Neural cell (in vitro differentiated cells): ENCODE data around the gene MT4. TPM values are rescaled to one million over a fixed set of nuclear protein-coding genes. Genes with fewer than 3 reads are reported as not detected.
A peak's percentile ranks its signal among the peaks of the same experiment; 100 is the strongest.

Experiments used
- H2AFZ ChIP-seq: fragments of 200-600, 300-800 bp; sonication (generic), shearing (Covaris generic); 2 replicates; pipeline ENCODE4 v1.6.0; 2014; ENCODE audit warnings: low read depth, mild to moderate bottlenecking, antibody characterized with exemption, low read length, moderate library complexity
- H3F3A ChIP-seq: fragments of 200-600 bp; shearing (Covaris generic); 2 replicates; pipeline ENCODE4 v1.6.1; 2016; ENCODE audit warnings: mild to moderate bottlenecking, moderate library complexity, mixed read lengths, antibody characterized with exemption, low read length; ENCODE audit not compliant: insufficient read depth, poor library complexity, severe bottlenecking
- H3K27ac ChIP-seq: fragments of 200-600, 300-800 bp; sonication (generic), shearing (Covaris generic); 2 replicates; pipeline ENCODE4 v1.5.1; 2014; ENCODE audit warnings: mild to moderate bottlenecking, low read length, moderate library complexity
- H3K27me3 ChIP-seq: fragments of 300-800, 200-600 bp; sonication (generic), shearing (Covaris generic); 2 replicates; pipeline ENCODE4 v1.6.0; 2014; ENCODE audit warnings: mild to moderate bottlenecking, low read depth, low read length, moderate library complexity; ENCODE audit not compliant: insufficient read depth
- H3K36me3 ChIP-seq: fragments of 300-800, 200-600 bp; sonication (generic), shearing (Covaris generic); 2 replicates; pipeline ENCODE4 v1.5.1; 2014; ENCODE audit warnings: mild to moderate bottlenecking, antibody characterized with exemption, low read length, moderate library complexity; ENCODE audit not compliant: insufficient read depth
- H3K4me2 ChIP-seq: fragments of 300-800, 200-600 bp; sonication (generic), shearing (Covaris generic); 2 replicates; pipeline ENCODE4 v1.6.0; 2014; ENCODE audit warnings: mild to moderate bottlenecking, low read length
- H3K4me3 ChIP-seq: fragments of 300-800, 200-600 bp; sonication (generic), shearing (Covaris generic); 2 replicates; pipeline ENCODE4 v1.5.1; 2014; ENCODE audit warnings: mild to moderate bottlenecking, low read length, moderate library complexity
- H3K79me2 ChIP-seq: fragments of 200-600 bp; shearing (Covaris generic); replicated peaks from 2 replicates; pipeline ENCODE4 v1.6.0; 2014; ENCODE audit warnings: mild to moderate bottlenecking, low read length, moderate library complexity; ENCODE audit not compliant: insufficient read depth
- H3K9ac ChIP-seq: fragments of 300-800, 200-600 bp; sonication (generic), shearing (Covaris generic); 2 replicates; pipeline ENCODE4 v1.6.1; 2016; ENCODE audit warnings: mild to moderate bottlenecking, low read length, mixed read lengths
- H3K9me2 ChIP-seq: fragments of 200-600 bp; shearing (Covaris generic); 2 replicates; pipeline ENCODE4 v1.6.1; 2016; ENCODE audit warnings: mild to moderate bottlenecking, low read length, mixed read lengths; ENCODE audit not compliant: insufficient read depth
- H3K9me3 ChIP-seq: fragments of 200-600, 300-800 bp; sonication (generic), shearing (Covaris generic); 2 replicates; pipeline ENCODE4 v1.6.1; 2016; ENCODE audit warnings: mild to moderate bottlenecking, mixed run types, low read length, moderate library complexity, mixed read lengths
- H4K20me1 ChIP-seq: fragments of 200-600 bp; shearing (Covaris generic); 2 replicates; pipeline ENCODE4 v1.6.1; 2016; ENCODE audit warnings: mild to moderate bottlenecking, mixed run types; ENCODE audit not compliant: insufficient read depth
- CTCF ChIP-seq: fragments of 450-650 bp; IDR thresholded peaks from 2 replicates; pipeline ENCODE4 v1.5.1; 2014; ENCODE audit warnings: antibody characterized with exemption, mild to moderate bottlenecking, moderate library complexity; ENCODE audit not compliant: poor library complexity, severe bottlenecking
- EP300 ChIP-seq: fragments of 450-650 bp; conservative IDR thresholded peaks from 2 replicates; pipeline ENCODE4 v1.6.1; 2014; ENCODE audit warnings: antibody characterized with exemption, mild to moderate bottlenecking, moderate library complexity; ENCODE audit not compliant: poor library complexity, severe bottlenecking
- EZH2 ChIP-seq: fragments of 200-600, 300-800 bp; shearing (Covaris generic), sonication (generic); IDR thresholded peaks from 2 replicates; pipeline ENCODE4 v1.6.1; 2014; ENCODE audit warnings: antibody characterized with exemption, low read length, borderline replicate concordance, mild to moderate bottlenecking; ENCODE audit not compliant: insufficient read depth, poor library complexity, severe bottlenecking
- MXI1 ChIP-seq: fragments of 450-650 bp; conservative IDR thresholded peaks from 2 replicates; pipeline ENCODE4 v1.6.1; 2014; ENCODE audit warnings: antibody characterized with exemption, mild to moderate bottlenecking; ENCODE audit not compliant: poor library complexity, severe bottlenecking
- POLR2AphosphoS5 ChIP-seq: IDR thresholded peaks from 2 replicates; pipeline ENCODE4 v1.6.1; 2012
- RAD21 ChIP-seq: fragments of 450-650 bp; conservative IDR thresholded peaks from 2 replicates; pipeline ENCODE4 v1.6.1; 2014; ENCODE audit warnings: antibody characterized with exemption, mild to moderate bottlenecking, moderate library complexity
- REST ChIP-seq: IDR thresholded peaks from 2 replicates; pipeline ENCODE4 v1.6.1; 2012; ENCODE audit warnings: borderline replicate concordance
- SMC3 ChIP-seq: fragments of 450-650 bp; conservative IDR thresholded peaks from 2 replicates; pipeline ENCODE4 v1.6.1; 2014; ENCODE audit warnings: antibody characterized with exemption, mild to moderate bottlenecking, moderate library complexity; ENCODE audit not compliant: poor library complexity
- TAF1 ChIP-seq: IDR thresholded peaks from 2 replicates; pipeline ENCODE4 v1.6.1; 2012; ENCODE audit warnings: low read depth
- polyA plus RNA-seq: library from polyadenylated mRNA; depleted of rRNA; stranded (reverse); fragments of >200 nt; gene quantifications from 2 replicates; pipeline ENCODE4 v1.2.3, GENCODE V29; 2014

Gene MT4
- polyA plus RNA-seq, 1 donor from 2014 or later = not detected

- TF ChIP-seq EP300 (no peak), EZH2 (no peak), RAD21 (no peak), MXI1 (no peak), POLR2AphosphoS5 (no peak), REST (no peak), CTCF (no peak), SMC3 (no peak), TAF1 (no peak)
- no peaks in the 10 kb centered on the region for H3F3A ChIP-seq
- H3K79me2 ChIP-seq = no peaks in the 10 kb centered on the region
- no peaks in the 10 kb centered on the region for H3K36me3 ChIP-seq
- H2AFZ ChIP-seq = no peak overlapping the region
- no peak overlapping the region for H3K9ac ChIP-seq
- H3K4me3 ChIP-seq = no peak overlapping the region
- H3K27me3 ChIP-seq = peaks cover 52% of the 10 kb centered on the region
- no peaks in the 10 kb centered on the region for H4K20me1 ChIP-seq
- H3K27ac ChIP-seq = no peak overlapping the region
- no peak overlapping the region for H3K4me2 ChIP-seq
- H3K9me3 ChIP-seq = no peaks in the 10 kb centered on the region
- no peaks in the 10 kb centered on the region for H3K9me2 ChIP-seq
Measured at GRCh38 chr16:56607109-56607618, 42.3 kb downstream of the MT4 start.

GRCh38 chr16:56607675-56608042 lies 42.8 kb downstream of the MT4 start:
- Histone ChIP-seq H3K36me3 (no peaks in the 10 kb centered on the region), H3K4me2 (no peak overlapping the region), H2AFZ (no peak overlapping the region), H3K27me3 (peaks cover 52% of the 10 kb centered on the region), H3K9me2 (no peaks in the 10 kb centered on the region), H3K9ac (no peak overlapping the region), H3K79me2 (no peaks in the 10 kb centered on the region), H3K27ac (no peak overlapping the region), H3F3A (no peaks in the 10 kb centered on the region), H4K20me1 (no peaks in the 10 kb centered on the region), H3K9me3 (no peaks in the 10 kb centered on the region), H3K4me3 (peak overlapping the region; percentile 62)
- TF ChIP-seq EZH2 = no peak
- TF ChIP-seq SMC3 = no peak
- TF ChIP-seq REST = no peak
- no peak for TF ChIP-seq EP300
- TF ChIP-seq POLR2AphosphoS5 = no peak
- no peak for TF ChIP-seq CTCF
- no peak for TF ChIP-seq RAD21
- no peak for TF ChIP-seq TAF1
- no peak for TF ChIP-seq MXI1
